HEK293 (cell line): Measurements from ENCODE around the gene GPR15.
A peak's percentile ranks its signal among the peaks of the same experiment; 100 is the strongest.

ENCODE experiments used
- GLIS1 ChIP-seq: fragments of 450-650 bp; formaldehyde crosslinking; IDR thresholded peaks from 2 replicates; pipeline ENCODE4 v1.5.1; 2016; ENCODE audit warnings: missing biosample characterization, missing genetic modification characterization
- IKZF3 ChIP-seq: fragments of 450-650 bp; IDR thresholded peaks from 2 replicates; pipeline ENCODE4 v1.5.0; 2018; ENCODE audit warnings: missing biosample characterization, mild to moderate bottlenecking, missing genetic modification characterization, moderate library complexity
- KLF1 ChIP-seq: fragments of 450-650 bp; formaldehyde crosslinking; IDR thresholded peaks from 2 replicates; pipeline ENCODE4 v1.5.1; 2016; ENCODE audit warnings: missing biosample characterization, missing genetic modification characterization
- OSR2 ChIP-seq: fragments of 450-650 bp; formaldehyde crosslinking; IDR thresholded peaks from 2 replicates; pipeline ENCODE4 v1.5.1; 2016; ENCODE audit warnings: missing biosample characterization, missing genetic modification characterization
- RBAK ChIP-seq: fragments of 450-650 bp; formaldehyde crosslinking; IDR thresholded peaks from 2 replicates; pipeline ENCODE4 v1.5.1; 2016; ENCODE audit warnings: missing biosample characterization, missing genetic modification characterization
- SP7 ChIP-seq: fragments of 450-650 bp; formaldehyde crosslinking; IDR thresholded peaks from 2 replicates; pipeline ENCODE4 v1.5.1; 2016; ENCODE audit warnings: missing biosample characterization, missing genetic modification characterization
- TCF7L2 ChIP-seq: IDR thresholded peaks from 2 replicates; pipeline ENCODE4 v1.6.1; 2011; ENCODE audit warnings: low read depth, mild to moderate bottlenecking, inconsistent platforms, low read length, moderate library complexity, borderline replicate concordance
- TRIM28 ChIP-seq: IDR thresholded peaks from 2 replicates; pipeline ENCODE4 v1.6.1; 2011; ENCODE audit warnings: low read length, control low read depth, borderline replicate concordance
- YY1 ChIP-seq: fragments of 450-650 bp; formaldehyde crosslinking; IDR thresholded peaks from 2 replicates; pipeline ENCODE4 v1.5.1; 2018; ENCODE audit warnings: missing biosample characterization, missing genetic modification characterization
- ZBTB20 ChIP-seq: fragments of 450-650 bp; formaldehyde crosslinking; IDR thresholded peaks from 2 replicates; pipeline ENCODE4 v1.5.1; 2016; ENCODE audit warnings: missing biosample characterization, missing genetic modification characterization
- ZFP3 ChIP-seq: fragments of 450-650 bp; formaldehyde crosslinking; IDR thresholded peaks from 2 replicates; pipeline ENCODE4 v1.5.1; 2016; ENCODE audit warnings: low read depth, missing biosample characterization, missing genetic modification characterization
- ZNF10 ChIP-seq: fragments of 450-650 bp; formaldehyde crosslinking; IDR thresholded peaks from 2 replicates; pipeline ENCODE4 v1.5.1; 2017; ENCODE audit warnings: missing biosample characterization, missing genetic modification characterization
- ZNF114 ChIP-seq: fragments of 450-650 bp; formaldehyde crosslinking; IDR thresholded peaks from 2 replicates; pipeline ENCODE4 v1.5.0; 2017; ENCODE audit warnings: missing biosample characterization, missing genetic modification characterization
- ZNF16 ChIP-seq: fragments of 450-650 bp; formaldehyde crosslinking; IDR thresholded peaks from 2 replicates; pipeline ENCODE4 v1.5.1; 2016; ENCODE audit warnings: low read depth, missing biosample characterization, missing genetic modification characterization
- ZNF19 ChIP-seq: fragments of 450-650 bp; formaldehyde crosslinking; IDR thresholded peaks from 2 replicates; pipeline ENCODE4; 2016; ENCODE audit warnings: missing biosample characterization, missing genetic modification characterization, low read depth
- ZNF350 ChIP-seq: fragments of 450-650 bp; formaldehyde crosslinking; IDR thresholded peaks from 2 replicates; pipeline ENCODE4 v1.5.0; 2017; ENCODE audit warnings: missing biosample characterization, mild to moderate bottlenecking, missing genetic modification characterization
- ZNF404 ChIP-seq: fragments of 450-650 bp; formaldehyde crosslinking; IDR thresholded peaks from 2 replicates; pipeline ENCODE4 v1.5.1; 2017; ENCODE audit warnings: missing biosample characterization, missing genetic modification characterization
- ZNF658 ChIP-seq: fragments of 450-650 bp; formaldehyde crosslinking; IDR thresholded peaks from 2 replicates; pipeline ENCODE4; 2016; ENCODE audit warnings: missing biosample characterization, missing genetic modification characterization
- ZNF776 ChIP-seq: fragments of 450-650 bp; formaldehyde crosslinking; IDR thresholded peaks from 2 replicates; pipeline ENCODE4 v1.5.0; 2017; ENCODE audit warnings: missing biosample characterization, missing genetic modification characterization, borderline replicate concordance
- TF ChIP-seq, protein P1 (sequence below): fragments of 450-650 bp; formaldehyde crosslinking; IDR thresholded peaks from 2 replicates; pipeline ENCODE4 v1.5.1; 2016; ENCODE audit warnings: missing biosample characterization, missing genetic modification characterization
- TF ChIP-seq, protein P2 (sequence below): fragments of 450-650 bp; formaldehyde crosslinking; IDR thresholded peaks from 2 replicates; pipeline ENCODE4; 2016; ENCODE audit warnings: missing biosample characterization, missing genetic modification characterization
- TF ChIP-seq, protein P3 (sequence below): fragments of 450-650 bp; formaldehyde crosslinking; IDR thresholded peaks from 2 replicates; pipeline ENCODE4 v1.5.1; 2016; ENCODE audit warnings: missing biosample characterization, missing genetic modification characterization
- TF ChIP-seq, protein P4 (sequence below): fragments of 450-650 bp; formaldehyde crosslinking; IDR thresholded peaks from 2 replicates; pipeline ENCODE4 v1.5.1; 2017; ENCODE audit warnings: missing biosample characterization, missing genetic modification characterization

GPR15 gene

DNA sequence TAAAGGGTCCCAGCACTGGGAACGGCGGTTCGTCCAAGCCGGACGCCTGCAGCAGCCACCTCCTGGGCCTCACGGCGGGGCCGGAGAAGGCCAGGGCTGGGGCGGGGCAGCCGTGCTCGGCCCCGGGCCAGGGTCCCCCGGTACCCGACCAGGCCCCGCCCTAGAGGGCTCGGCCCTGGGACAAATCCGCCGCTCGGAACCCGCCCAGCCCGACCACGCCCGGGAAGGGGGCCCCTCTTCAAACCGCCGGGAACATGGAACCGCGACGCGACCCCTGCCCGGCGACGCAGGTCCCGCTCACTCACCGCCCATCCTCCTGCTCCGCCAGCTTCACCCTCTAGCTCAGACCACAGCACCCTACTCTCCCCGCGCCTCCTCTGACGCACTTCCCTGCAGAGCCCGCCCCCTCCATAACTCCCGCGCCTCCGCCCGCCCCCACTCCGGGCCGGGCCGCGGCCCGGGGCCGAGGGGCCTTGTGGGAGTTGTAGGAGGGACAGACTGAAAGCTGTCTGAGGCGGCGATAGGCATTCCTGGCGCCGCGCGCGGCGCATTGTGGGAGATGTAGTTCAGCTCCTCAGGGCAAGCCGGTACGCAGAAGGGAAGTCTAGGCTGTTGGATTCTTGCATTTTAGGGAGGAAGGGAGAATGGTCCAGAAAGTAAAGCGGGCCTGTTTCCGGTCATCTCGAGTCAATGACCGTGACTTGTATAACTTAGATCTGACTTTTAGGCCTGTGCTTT lies 9.1 kb upstream of the GPR15 start, which contains the start of gene CLDND1 (continued):
- TF ChIP-seq SP7 (tag by site-specific recombination) (peak; percentile 52; the same call in 1 of the 2 replicates), GLIS1 (peak; percentile 26; the same call in 1 of the 2 replicates), ZBTB20 (peak; percentile 99), ZNF350 (no peak), KLF1 (tag by site-specific recombination) (peak; percentile 86), ZNF114 (tag by site-specific recombination) (no peak), ZNF404 (tag by site-specific recombination) (no peak), TRIM28 (no peak), ZNF658 (tag by site-specific recombination) (no peak), ZFP3 (tag by site-specific recombination) (peak; percentile 38; the same call in 1 of the 2 replicates), IKZF3 (tag by site-specific recombination) (no peak), YY1 (tag by site-specific recombination) (0 out of 2 replicates have a peak, but pooled peaks have one; percentile 6), ZNF16 (tag by site-specific recombination) (no peak), OSR2 (tag by site-specific recombination) (no peak), RBAK (no peak), TCF7L2 (no peak), ZNF10 (tag by site-specific recombination) (no peak), ZNF19 (no peak), ZNF776 (tag by site-specific recombination) (no peak)
- TF ChIP-seq, protein P1, sequence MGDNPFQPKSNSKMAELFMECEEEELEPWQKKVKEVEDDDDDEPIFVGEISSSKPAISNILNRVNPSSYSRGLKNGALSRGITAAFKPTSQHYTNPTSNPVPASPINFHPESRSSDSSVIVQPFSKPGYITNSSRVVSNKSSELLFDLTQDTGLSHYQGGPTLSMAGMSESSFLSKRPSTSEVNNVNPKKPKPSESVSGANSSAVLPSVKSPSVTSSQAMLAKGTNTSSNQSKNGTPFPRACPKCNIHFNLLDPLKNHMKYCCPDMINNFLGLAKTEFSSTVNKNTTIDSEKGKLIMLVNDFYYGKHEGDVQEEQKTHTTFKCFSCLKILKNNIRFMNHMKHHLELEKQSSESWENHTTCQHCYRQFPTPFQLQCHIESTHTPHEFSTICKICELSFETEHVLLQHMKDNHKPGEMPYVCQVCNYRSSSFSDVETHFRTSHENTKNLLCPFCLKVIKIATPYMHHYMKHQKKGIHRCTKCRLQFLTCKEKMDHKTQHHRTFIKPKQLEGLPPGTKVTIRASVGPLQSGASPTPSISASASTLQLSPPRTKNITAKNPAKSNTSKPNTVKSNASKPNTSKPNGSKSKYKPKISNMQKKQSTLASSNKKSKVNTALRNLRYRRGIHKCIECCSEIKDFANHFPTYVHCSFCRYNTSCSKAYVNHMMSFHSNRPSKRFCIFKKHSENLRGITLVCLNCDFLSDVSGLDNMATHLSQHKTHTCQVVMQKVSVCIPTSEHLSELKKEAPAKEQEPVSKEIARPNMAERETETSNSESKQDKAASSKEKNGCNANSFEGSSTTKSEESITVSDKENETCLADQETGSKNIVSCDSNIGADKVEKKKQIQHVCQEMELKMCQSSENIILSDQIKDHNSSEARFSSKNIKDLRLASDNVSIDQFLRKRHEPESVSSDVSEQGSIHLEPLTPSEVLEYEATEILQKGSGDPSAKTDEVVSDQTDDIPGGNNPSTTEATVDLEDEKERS (tag by site-specific recombination), result no peak
- TF ChIP-seq, protein P2, sequence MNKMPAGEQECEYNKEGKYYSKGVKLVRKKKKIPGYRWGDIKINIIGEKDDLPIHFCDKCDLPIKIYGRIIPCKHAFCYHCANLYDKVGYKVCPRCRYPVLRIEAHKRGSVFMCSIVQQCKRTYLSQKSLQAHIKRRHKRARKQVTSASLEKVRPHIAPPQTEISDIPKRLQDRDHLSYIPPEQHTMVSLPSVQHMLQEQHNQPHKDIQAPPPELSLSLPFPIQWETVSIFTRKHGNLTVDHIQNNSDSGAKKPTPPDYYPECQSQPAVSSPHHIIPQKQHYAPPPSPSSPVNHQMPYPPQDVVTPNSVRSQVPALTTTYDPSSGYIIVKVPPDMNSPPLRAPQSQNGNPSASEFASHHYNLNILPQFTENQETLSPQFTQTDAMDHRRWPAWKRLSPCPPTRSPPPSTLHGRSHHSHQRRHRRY (tag by site-specific recombination), result no peak
- TF ChIP-seq, protein P3, sequence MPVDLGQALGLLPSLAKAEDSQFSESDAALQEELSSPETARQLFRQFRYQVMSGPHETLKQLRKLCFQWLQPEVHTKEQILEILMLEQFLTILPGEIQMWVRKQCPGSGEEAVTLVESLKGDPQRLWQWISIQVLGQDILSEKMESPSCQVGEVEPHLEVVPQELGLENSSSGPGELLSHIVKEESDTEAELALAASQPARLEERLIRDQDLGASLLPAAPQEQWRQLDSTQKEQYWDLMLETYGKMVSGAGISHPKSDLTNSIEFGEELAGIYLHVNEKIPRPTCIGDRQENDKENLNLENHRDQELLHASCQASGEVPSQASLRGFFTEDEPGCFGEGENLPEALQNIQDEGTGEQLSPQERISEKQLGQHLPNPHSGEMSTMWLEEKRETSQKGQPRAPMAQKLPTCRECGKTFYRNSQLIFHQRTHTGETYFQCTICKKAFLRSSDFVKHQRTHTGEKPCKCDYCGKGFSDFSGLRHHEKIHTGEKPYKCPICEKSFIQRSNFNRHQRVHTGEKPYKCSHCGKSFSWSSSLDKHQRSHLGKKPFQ (tag by site-specific recombination), result no peak
- TF ChIP-seq, protein P4, sequence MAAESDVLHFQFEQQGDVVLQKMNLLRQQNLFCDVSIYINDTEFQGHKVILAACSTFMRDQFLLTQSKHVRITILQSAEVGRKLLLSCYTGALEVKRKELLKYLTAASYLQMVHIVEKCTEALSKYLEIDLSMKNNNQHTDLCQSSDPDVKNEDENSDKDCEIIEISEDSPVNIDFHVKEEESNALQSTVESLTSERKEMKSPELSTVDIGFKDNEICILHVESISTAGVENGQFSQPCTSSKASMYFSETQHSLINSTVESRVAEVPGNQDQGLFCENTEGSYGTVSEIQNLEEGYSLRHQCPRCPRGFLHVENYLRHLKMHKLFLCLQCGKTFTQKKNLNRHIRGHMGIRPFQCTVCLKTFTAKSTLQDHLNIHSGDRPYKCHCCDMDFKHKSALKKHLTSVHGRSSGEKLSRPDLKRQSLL, result no peak
